HG02678 (cell line): ENCODE measurements around the gene SNAPIN.
A peak's percentile ranks its signal among the peaks of the same experiment; 100 is the strongest.

Experiments
- ATAC-seq: cut with Tn5 transposase; IDR thresholded peaks from one replicate; pipeline ENCODE4 v1.9.1; 2021; ENCODE audit warnings: mild to moderate bottlenecking, moderate library complexity; ENCODE audit not compliant: unreplicated experiment

The SNAPIN gene

DNA sequence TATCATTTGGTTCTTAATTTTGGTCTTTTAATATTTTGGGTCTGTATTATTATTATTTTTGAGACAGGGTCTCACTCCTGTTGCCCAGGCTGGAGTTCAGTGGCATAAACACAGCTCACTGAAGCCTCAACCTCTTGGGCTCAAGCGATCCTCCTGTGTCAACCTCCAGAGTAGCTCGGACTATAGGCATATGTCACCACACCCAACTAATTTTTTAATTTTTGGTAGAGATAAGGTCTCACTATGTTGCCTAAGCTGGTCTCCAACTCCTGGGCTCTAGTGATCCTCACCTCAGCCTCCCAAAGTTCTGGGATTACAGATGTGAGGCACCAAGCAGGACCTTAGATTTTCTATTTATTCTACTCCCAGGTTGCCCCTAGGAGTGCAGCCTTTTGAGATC is 15.0 kb downstream of the SNAPIN start:
- ATAC-seq, result no peak

DNA sequence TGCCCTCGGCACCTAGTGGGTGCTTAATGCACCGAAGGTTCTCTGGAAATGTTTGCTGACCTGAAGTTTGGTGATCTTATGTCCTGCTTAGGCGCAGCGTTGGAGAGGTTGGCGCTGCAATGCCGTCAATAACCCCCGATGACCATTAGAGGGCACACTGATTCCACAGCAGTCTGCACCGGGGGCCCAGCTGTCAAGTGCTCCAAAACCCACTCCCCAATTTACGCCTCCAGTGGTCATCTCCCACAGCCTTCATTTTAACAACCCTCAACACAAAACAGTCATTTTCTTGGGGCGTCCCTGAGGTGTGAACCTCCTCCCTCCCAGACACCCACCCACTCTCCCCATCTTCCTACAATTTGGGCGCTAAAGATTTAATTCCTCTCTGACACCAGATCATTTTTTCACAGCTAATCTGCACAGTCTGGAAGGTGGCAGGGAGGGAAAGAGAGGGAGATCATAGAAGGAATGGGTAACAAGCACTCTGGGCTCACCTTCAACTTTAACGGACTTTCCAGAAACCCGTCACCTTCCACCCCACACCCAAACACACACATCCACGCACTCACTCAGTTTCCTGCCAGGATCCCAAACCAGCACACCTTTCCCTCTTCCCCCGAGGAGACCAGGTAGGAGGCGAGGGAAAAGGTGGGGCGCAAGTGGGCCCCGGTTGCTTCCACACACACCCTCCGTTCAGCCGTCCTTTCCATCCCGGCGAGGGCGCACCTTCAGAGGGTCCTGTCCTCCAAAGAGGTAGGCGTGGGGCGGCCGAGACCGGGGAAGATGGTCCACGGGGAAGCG is 19.4 kb downstream of the SNAPIN start:
- no peak for ATAC-seq

DNA sequence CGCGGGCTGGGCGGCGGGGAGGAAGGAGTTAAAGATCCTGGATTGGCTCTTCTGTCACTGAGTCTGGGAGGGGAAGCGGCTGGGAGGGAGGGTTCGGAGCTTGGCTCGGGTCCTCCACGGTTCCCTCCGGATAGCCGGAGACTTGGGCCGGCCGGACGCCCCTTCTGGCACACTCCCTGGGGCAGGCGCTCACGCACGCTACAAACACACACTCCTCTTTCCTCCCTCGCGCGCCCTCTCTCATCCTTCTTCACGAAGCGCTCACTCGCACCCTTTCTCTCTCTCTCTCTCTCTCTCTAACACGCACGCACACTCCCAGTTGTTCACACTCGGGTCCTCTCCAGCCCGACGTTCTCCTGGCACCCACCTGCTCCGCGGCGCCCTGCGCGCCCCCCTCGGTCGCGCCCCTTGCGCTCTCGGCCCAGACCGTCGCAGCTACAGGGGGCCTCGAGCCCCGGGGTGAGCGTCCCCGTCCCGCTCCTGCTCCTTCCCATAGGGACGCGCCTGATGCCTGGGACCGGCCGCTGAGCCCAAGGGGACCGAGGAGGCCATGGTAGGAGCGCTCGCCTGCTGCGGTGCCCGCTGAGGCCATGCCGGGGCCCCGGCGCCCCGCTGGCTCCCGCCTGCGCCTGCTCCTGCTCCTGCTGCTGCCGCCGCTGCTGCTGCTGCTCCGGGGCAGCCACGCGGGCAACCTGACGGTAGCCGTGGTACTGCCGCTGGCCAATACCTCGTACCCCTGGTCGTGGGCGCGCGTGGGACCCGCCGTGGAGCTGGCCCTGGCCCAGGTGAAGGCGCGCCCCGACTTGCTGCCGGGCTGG is 20.2 kb downstream of the SNAPIN start, which contains the start of gene NPR1:
Gene NPR1, plus strand, starts transcription at position 170 of the 818 bp plus-strand sequence. Its CDS starts 421 bp downstream, at position 591.
- peak; percentile 21 for ATAC-seq

DNA sequence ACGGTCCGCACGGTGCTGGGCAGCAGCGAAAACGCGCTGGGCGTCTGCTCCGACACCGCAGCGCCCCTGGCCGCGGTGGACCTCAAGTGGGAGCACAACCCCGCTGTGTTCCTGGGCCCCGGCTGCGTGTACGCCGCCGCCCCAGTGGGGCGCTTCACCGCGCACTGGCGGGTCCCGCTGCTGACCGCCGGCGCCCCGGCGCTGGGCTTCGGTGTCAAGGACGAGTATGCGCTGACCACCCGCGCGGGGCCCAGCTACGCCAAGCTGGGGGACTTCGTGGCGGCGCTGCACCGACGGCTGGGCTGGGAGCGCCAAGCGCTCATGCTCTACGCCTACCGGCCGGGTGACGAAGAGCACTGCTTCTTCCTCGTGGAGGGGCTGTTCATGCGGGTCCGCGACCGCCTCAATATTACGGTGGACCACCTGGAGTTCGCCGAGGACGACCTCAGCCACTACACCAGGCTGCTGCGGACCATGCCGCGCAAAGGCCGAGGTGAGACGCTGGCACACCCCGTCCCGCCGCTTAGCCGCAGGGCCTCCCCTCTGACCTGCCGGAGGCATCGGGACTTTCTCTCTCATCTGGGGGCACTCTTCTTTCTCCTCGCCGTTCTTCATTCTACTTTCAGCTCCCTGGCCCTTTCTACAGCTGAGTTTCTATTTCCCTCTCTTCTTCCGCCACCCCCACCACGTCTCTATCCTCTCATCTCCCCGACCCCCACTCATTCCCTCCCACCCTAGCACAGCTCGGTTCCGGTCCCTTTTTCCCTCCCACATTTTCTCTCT is 21.0 kb downstream of the SNAPIN start:
- peak; percentile 47 for ATAC-seq

DNA sequence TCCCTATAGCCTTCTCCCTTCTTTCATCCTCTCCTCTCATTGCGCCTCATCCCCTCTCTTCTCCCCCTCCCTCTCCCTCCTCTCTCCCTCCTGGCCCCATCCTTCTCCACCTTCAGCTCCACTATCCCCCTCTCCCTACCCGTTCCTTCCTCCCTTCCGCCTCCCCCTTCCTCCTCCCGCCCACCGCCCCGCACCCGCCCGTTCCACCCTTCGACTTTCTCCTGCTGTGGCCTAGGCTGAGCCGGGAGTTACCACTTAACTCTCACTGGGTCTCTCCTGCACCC is 21.6 kb downstream of the SNAPIN start:
- no peak for ATAC-seq

DNA sequence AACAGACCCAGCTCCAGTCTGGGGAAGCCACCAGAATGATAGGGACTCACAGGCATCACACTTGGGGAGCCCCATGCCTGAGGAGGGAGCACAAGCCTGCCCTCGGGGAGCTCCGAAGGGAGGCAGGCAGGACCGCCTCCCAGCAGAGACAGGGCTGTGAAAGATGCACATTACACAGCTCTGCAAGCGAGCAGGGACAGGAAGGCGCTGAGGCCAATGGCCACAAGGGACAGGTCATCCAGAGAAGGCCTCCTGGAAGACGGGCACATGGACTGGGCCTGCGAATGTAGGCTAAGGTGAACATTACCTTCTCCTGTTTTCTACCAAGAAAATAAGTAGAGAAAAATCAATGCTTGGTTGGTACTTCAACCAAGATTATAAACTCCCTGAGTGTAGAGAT is 24.2 kb downstream of the SNAPIN start:
- ATAC-seq, result no peak

DNA sequence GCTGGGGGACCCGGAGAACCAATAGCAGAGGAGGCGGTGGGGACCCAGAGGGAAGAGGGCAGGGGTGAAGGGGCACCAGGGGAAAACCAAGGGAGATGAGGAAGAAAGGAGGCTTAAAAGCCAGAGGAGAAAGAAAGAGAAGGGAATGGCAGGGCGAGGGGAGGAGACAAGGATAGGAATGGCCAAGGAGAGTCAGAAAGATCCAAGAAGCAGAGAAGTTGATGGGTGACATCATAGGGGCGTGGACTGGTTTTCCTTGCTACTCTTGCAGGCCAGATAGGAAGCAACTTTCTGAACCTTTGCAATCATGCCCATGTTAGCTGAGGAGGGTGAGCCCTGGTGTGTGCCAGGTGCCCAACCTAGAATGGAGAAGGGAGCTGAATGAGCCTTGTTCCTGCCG is 25.4 kb downstream of the SNAPIN start:
- ATAC-seq, result no peak

DNA sequence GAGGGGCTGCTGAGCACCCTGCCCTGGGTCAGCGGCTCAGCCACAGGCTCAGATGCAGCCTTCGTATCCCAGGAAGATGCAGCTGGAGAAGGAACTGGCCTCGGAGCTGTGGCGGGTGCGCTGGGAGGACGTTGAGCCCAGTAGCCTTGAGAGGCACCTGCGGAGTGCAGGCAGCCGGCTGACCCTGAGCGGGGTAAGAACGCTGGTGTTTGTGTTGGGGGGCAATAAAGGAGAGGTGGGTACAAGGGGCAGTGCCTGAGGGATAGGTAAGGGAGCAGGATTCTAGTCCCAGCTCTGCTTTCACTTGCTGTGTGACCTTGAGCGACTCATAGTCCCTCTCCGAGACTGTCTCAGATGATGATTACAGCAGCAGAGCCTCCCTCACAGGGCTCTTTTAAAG is 26.4 kb downstream of the SNAPIN start:
- ATAC-seq, result no peak

DNA sequence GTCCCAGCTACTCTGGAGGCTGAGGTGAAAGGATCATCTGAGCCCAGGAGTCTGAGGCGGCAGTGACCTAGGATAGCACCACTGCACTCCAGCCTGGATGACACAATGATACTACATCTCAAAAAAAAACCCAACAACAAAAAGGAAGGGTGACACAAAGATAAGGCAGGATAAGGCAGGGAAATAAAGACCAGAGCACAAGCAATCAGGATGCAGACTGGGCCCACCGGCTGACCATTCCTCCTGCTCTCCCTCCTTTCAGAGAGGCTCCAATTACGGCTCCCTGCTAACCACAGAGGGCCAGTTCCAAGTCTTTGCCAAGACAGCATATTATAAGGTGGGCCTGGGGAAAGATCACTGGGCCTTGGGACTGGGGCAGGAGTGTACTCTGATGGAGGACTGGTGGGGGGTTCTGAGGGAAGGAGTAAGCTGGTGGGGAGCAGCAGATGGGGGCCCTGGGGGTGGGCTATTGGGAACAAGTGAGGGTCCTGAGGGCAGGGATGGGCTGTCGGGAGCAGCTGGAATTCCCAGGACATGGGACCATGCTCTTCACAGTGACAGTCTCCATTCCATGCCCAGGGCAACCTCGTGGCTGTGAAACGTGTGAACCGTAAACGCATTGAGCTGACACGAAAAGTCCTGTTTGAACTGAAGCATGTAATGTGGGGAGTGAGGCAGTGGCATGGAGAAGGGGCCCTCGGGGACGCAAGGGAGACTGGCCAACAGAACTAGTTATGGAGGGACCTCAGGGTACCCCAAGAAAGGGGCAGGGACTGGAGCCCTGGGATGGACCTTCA is 27.2 kb downstream of the SNAPIN start:
- no peak for ATAC-seq

DNA sequence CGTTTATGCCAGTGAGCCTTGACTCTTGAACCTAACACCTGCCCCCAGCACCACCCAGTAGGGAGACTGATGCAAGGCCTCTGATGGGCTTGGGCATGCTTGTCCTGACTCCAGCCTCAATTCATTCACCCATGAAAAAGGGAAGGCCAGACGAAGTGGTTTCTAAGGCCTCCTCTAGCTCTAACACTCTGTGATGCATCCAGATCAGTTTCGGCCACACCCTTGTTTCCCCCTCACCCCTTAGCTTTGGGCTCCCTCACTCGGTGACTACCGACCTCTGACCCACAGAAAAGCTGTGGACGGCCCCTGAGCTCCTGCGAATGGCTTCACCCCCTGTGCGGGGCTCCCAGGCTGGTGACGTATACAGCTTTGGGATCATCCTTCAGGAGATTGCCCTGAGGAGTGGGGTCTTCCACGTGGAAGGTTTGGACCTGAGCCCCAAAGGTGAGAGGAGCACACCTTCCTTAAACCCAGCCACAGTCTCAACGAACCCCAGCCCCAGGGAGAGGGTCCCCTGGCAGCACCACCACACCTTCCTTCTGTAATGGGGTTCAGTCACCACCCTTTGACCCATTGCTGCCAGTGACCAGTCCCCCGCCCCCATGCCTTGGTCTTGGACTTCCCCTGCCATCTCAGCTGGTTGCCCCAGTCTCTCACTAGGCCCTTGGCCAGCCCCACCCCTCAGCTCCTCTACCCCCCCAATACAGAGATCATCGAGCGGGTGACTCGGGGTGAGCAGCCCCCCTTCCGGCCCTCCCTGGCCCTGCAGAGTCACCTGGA is 29.0 kb downstream of the SNAPIN start:
- ATAC-seq, result no peak

DNA sequence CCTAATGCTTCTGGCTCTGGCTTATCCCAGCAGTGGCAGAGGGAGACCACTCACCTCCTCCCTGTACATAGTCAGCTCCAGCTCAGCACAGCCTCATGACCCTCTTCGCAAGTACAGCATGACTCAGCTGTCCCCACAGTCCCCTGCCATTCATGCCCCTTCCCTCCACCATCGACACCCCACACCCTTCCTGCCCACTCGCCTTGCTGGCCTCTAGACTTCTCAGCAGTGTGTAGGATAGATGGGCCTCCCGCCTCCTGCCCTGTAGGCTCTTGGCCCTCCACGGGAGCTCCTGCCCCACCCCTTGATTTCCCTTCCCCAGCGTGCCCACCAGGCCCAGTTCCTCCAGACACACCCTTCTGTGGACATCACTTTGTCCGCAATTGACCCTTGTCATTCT is 29.8 kb downstream of the SNAPIN start:
- no peak for ATAC-seq

DNA sequence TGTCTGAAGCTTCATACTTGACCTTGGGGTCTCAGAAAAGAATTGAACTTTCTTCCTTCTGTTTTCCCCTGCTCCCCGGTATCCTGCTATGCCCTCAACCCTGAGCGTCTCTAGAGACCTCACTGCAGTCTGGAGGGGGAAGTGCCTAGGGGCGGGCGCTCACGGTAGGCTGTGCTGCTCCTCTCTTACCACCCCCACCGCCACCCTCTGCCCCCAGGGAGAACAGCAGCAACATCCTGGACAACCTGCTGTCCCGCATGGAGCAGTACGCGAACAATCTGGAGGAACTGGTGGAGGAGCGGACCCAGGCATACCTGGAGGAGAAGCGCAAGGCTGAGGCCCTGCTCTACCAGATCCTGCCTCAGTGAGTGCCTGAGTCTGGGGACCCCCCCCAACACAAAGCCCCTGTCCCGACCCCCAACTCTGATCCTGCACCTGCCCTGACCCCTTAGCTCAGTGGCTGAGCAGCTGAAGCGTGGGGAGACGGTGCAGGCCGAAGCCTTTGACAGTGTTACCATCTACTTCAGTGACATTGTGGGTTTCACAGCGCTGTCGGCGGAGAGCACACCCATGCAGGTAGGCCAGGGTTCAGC is 30.3 kb downstream of the SNAPIN start:
- no peak for ATAC-seq

DNA sequence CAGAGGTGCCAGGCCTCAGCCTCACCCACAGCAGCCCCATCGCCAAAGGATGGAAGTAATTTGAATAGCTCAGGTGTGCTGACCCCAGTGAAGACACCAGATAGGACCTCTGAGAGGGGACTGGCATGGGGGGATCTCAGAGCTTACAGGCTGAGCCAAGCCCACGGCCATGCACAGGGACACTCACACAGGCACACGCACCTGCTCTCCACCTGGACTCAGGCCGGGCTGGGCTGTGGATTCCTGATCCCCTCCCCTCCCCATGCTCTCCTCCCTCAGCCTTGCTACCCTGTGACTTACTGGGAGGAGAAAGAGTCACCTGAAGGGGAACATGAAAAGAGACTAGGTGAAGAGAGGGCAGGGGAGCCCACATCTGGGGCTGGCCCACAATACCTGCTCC is 35.0 kb downstream of the SNAPIN start:
- no peak for ATAC-seq

DNA sequence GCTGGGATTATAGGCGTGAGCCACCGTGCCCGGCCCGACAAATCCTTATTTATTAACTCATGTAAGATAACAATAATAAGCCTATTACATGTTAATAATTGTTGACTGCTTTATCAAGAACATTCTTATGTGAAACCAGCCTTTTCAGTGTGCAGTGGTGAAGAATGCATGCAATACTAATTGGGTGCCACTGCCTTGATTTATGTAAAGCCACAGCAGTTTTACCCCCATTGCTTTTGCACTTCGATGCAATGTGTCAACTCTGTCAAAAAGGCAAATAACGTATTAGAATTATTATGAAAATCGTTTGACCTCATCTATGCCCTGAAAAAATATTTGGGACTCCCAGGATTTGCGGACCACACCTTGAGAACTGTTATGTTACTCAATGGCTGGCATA is 38.2 kb downstream of the SNAPIN start:
- no peak for ATAC-seq

DNA sequence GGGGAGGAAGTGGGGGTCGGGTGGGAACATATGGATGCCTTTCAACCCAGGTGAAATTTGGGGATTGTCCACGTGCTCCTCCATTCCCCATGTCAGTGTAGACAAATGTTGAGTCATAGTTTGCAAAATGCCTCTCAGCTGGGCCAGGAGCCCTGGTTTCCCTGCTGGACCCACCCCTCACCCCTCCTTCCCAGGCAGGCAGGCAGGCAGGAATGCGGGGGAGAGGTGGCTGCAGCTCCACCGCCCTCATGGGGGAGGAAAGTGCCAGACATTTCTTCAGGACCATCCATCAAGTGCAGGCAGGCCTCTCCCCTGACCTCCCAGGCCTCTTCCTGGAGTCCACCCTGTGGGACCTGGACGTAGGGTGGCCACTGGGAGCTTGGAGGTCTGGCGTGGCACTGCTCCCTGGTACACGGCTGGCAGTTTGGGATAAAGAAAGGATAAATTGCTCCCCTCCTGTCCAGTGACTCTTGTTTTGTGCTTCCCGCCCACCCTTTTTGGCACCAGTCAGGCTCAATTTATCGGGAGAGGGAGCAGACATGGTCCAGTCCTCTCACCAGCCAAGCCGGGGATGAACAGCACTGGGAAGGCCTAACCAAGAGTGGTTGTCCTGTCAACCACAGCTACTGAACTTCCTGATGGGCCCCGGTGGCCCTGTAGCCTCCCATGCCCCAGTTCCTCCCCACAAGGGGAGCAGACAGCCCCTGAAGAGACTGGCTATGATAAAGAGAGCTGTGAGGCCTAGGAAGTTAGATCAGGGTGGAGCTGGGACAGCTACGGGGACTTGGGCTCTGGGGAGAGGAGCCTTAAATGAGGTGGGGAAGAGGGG is 38.9 kb downstream of the SNAPIN start:
- ATAC-seq, result no peak

DNA sequence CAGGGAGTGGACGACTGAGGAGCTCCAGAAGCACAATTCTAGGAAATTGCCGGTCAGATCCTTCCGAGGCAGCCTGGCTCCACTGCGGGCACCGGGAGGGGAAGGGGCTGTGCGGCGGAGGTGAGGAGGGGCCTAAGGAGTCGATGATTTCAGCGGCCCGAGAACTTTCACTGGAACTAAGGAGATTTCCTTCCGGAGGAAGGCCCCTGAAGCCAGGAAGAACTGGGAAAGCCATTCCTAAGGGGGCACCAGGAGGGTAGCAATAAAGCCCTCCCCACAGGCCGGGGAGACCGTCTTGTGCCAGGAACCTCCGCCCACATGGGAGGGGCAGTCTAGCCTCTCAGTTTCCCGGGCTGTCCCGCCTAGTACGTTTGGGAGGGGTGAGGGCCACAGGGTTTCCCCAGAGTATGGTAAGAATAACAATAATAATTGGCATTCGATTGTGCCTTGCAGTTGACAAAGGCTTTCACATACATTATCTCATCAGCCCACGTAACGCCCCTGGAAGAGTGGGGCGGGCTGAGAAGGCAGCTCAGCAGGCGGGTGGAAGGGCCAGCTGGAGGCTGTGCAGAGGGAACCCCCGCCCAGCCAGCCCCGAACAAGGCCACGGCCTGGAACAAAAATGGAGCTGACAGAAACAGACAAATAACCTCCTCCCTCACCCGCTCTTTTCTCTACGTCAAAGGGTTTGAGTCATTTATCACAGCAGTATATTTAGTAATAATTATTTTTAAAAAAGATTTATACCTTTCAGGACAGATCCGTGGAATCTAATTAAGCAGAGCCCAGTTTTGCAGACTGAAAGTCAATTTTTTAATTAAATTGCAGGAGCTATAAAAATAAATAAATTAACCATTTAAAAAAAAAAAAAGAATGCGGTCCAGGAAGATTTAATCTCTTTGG is 39.8 kb downstream of the SNAPIN start:
- no peak for ATAC-seq

DNA sequence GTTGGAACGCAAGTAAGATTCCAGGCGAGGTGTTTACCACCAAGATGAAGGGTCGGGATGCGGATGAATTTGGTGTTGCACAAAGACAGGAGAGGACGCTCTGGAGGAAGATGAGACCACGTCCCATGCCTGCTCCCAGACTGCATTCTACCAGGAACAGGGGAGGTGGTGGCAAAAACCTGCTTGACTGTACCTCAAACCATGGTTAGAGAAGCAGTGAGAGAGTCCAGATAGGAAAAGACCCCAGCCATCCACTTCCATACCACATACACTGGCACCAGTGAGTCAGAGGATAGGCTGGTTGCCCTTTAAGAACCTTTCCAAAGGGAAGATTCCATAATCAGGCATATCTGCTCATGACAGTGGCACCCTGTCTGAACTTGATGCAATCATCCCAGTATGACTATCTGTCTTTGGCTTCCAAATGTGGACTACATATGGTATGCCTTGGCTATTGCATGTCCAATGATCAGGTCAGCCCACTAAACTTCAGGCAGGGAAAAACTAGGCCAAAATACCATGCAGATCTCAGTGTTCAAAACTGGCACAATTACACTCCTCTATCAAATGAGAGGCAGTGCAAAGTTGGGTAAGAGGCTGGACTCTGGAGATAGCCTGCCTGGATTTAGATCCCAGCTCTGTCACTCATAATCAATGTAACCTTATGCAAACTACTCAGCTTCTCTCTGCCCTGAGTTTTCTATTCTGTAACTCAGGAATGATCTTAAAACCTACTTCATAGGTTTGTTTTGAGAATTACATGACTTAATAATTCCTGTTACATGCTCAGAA is 40.6 kb downstream of the SNAPIN start:
- ATAC-seq, result no peak
